Endothelial cell of umbilical vein (primary cell): Measurements from ENCODE around the gene GAST. TPM values are rescaled to one million over a fixed set of nuclear protein-coding genes. Genes with fewer than 3 reads are reported as not detected.

ENCODE experiments used
- BruUV-seq: library from RNA; stranded (reverse); fragments of 400-500 nt; replicated peaks from 2 replicates; lab custom pipeline; 2021; lab: Mats Ljungman, UMichigan
- CTCF ChIA-PET: fragments of 300-600, 350-600 bp; sonication (Branson Sonifier 250); formaldehyde crosslinking; loops from one replicate; lab custom pipeline; 2021; ENCODE audit warnings: antibody characterized with exemption, inconsistent platforms; lab: Charles Lee
- POLR2A ChIA-PET: fragments of 300-600, 350-600 bp; sonication (Branson Sonifier 250); formaldehyde crosslinking; loops from one replicate; lab custom pipeline; 2021; ENCODE audit warnings: antibody characterized with exemption, inconsistent platforms; lab: Charles Lee
- DNase-seq: peaks from one replicate; pipeline ENCODE4 v3.0.0-alpha.2; 2011; ENCODE audit warnings: low read depth, low spot score
- FAIRE-seq: peaks from 2 replicates; lab custom pipeline; 2011; peaks lifted over from hg19 to GRCh38; lab: Jason Lieb, UNC
- H2AFZ ChIP-seq: 2 replicates; pipeline ENCODE4 v1.6.0; 2012; ENCODE audit warnings: low read depth, low read length, control low read depth, inconsistent platforms
- H3K27ac ChIP-seq: 2 replicates; pipeline ENCODE4 v1.5.1; 2011; ENCODE audit warnings: low read depth, mild to moderate bottlenecking, control low read depth, low read length, moderate library complexity; ENCODE audit not compliant: insufficient read depth
- H3K27me3 ChIP-seq, 2 experiments: 2 replicates each; pipeline versions ENCODE4 v1.6.0 to v1.6.1; 2011; ENCODE audit warnings: low read length in 2 of 2, mixed read lengths in 1 of 2; ENCODE audit not compliant: control insufficient read depth in 2 of 2, insufficient read depth in 2 of 2
- H3K36me3 ChIP-seq, 2 experiments: 2 replicates in 1 of 2; 3 replicates in 1 of 2; pipeline ENCODE4 v1.5.1; 2011; ENCODE audit warnings: low read length in 2 of 2, mild to moderate bottlenecking in 1 of 2, moderate library complexity in 1 of 2; ENCODE audit not compliant: control insufficient read depth in 2 of 2, insufficient read depth in 2 of 2; ENCODE audit errors: extremely low read depth in 1 of 2
- H3K4me1 ChIP-seq: 3 replicates; pipeline ENCODE4 v1.5.1; 2011; ENCODE audit warnings: mild to moderate bottlenecking, low read length; ENCODE audit not compliant: control insufficient read depth, insufficient read depth; ENCODE audit errors: extremely low read depth
- H3K4me2 ChIP-seq: 2 replicates; pipeline ENCODE4 v1.6.1; 2011; ENCODE audit warnings: low read length, control low read depth, mixed read lengths; ENCODE audit not compliant: insufficient read depth
- H3K4me3 ChIP-seq, 3 experiments: fragments of 200-600 bp in 1 of 3; sonication (generic), shearing (Covaris generic) in 1 of 3; replicated peaks in 1 of 3; 2 replicates each; pipeline ENCODE4 v1.5.1; 2011 to 2016; ENCODE audit warnings: control low read depth in 3 of 3, low read length in 3 of 3, mild to moderate bottlenecking in 2 of 3, inconsistent platforms in 1 of 3, low read depth in 1 of 3, moderate library complexity in 1 of 3; ENCODE audit not compliant: insufficient read depth in 1 of 3
- H3K79me2 ChIP-seq: 2 replicates; pipeline ENCODE4 v1.6.0; 2012; ENCODE audit warnings: low read length, inconsistent platforms; ENCODE audit not compliant: control insufficient read depth, insufficient read depth
- H3K9ac ChIP-seq: replicated peaks from 2 replicates; pipeline ENCODE3; 2011; ENCODE audit warnings: low read length, control low read depth; ENCODE audit not compliant: insufficient read depth; ENCODE audit errors: extremely low read depth
- H3K9me1 ChIP-seq: replicated peaks from 3 replicates; pipeline ENCODE4 v1.6.0; 2011; ENCODE audit warnings: mild to moderate bottlenecking, low read length; ENCODE audit not compliant: control insufficient read depth, insufficient read depth; ENCODE audit errors: extremely low read depth
- H3K9me3 ChIP-seq: replicated peaks from 2 replicates; pipeline ENCODE4 v1.5.1; 2012; ENCODE audit warnings: low read length, inconsistent platforms; ENCODE audit not compliant: control insufficient read depth, insufficient read depth
- H4K20me1 ChIP-seq: replicated peaks from 2 replicates; pipeline ENCODE3; 2011; ENCODE audit warnings: mild to moderate bottlenecking, low read length; ENCODE audit not compliant: control insufficient read depth, insufficient read depth; ENCODE audit errors: extremely low read depth
- EZH2 ChIP-seq: IDR thresholded peaks from 2 replicates; pipeline ENCODE4 v1.6.1; 2012; ENCODE audit warnings: borderline replicate concordance, low read depth, mild to moderate bottlenecking, moderate library complexity, low read length, inconsistent platforms; ENCODE audit not compliant: severe bottlenecking
- FOS ChIP-seq: IDR thresholded peaks from 2 replicates; pipeline ENCODE4 v1.6.1; 2011; ENCODE audit warnings: mild to moderate bottlenecking, low read length, moderate library complexity, borderline replicate concordance; ENCODE audit not compliant: insufficient read depth
- GATA2 ChIP-seq: IDR thresholded peaks from 2 replicates; pipeline ENCODE4 v1.7.0; 2011; ENCODE audit warnings: low read depth, mild to moderate bottlenecking, moderate library complexity, mixed read lengths, low read length; ENCODE audit not compliant: insufficient read length, insufficient read depth
- JUN ChIP-seq: IDR thresholded peaks from 2 replicates; pipeline ENCODE4 v1.6.1; 2011; ENCODE audit warnings: borderline replicate concordance, low read depth; ENCODE audit not compliant: insufficient read length, insufficient read depth
- MAX ChIP-seq: IDR thresholded peaks from 2 replicates; pipeline ENCODE4 v1.6.1; 2011; ENCODE audit not compliant: insufficient read depth, insufficient read length
- MYC ChIP-seq: IDR thresholded peaks from one replicate; pipeline ENCODE4 v1.6.1; 2011; ENCODE audit warnings: mild to moderate bottlenecking, low read depth, low read length
- POLR2A ChIP-seq: IDR thresholded peaks from 2 replicates; pipeline ENCODE4 v1.6.1; 2012; ENCODE audit warnings: low read depth, mild to moderate bottlenecking, control low read depth, low read length
- POLR2AphosphoS5 ChIP-seq: IDR thresholded peaks from 2 replicates; pipeline ENCODE4 v1.6.1; 2012; ENCODE audit warnings: low read depth, mild to moderate bottlenecking, control low read depth, low read length, moderate library complexity; ENCODE audit not compliant: insufficient read depth
- dilution Hi-C: fragments of 300-500 bp; cut with MboI; formaldehyde crosslinking; loops from one replicate; pipeline ENCODE4 v1.15.0; 2019; ENCODE audit warnings: low sequenced_read_pairs; ENCODE audit not compliant: extremely low pct_ligation_motif_present
- intact Hi-C: fragments of 100-400 bp; cut with micrococcal nuclease; formaldehyde crosslinking; loops from one replicate; pipeline ENCODE4 v1.10.0; 2022
- polyA plus RNA-seq, 4 experiments: library from polyadenylated mRNA; depleted of rRNA in 3 of 4; stranded (reverse) in 3 of 4; unstranded in 1 of 4; fragments of >200 nt; gene quantifications; 2 replicates each; pipeline versions ENCODE4 v1.2.1 to v1.2.3, GENCODE V29; 2011 to 2012; ENCODE audit warnings: missing spikeins in 1 of 4
- total RNA-seq: library from RNA; stranded (reverse); gene quantifications from 2 replicates; pipeline ENCODE4 v1.2.3, GENCODE V29; 2021

GAST gene
- total and polyA plus RNA-seq, 2 donors (not counting 3 experiments of a cell fraction or from before 2014, with no cell fraction given), result not detected

GRCh38 chr17:41695134-41695661 is 16.9 kb upstream of the GAST start:
- Histone ChIP-seq H3K27me3 (no peaks in the 10 kb centered on the region), H3K27ac (no peak overlapping the region), H3K9me1 (no peaks in the 10 kb centered on the region), H3K79me2 (peaks cover 10% of the 10 kb centered on the region), H3K9me3 (no peaks in the 10 kb centered on the region), H3K4me1 (peaks cover 9% of the 10 kb centered on the region), H3K4me3 (no peak overlapping the region), H4K20me1 (peaks cover 9% of the 10 kb centered on the region), H3K36me3 (peaks cover 27 to 28% of the 10 kb centered on the region in 2 experiments), H3K4me2 (no peak overlapping the region), H3K9ac (no peak overlapping the region), H2AFZ (no peak overlapping the region)
- dilution Hi-C loops, result no loop called here
- DNase-seq (peak; percentile 10), FAIRE-seq (no peak)
- ChIA-PET CTCF (interaction anchor here (0.8 to 2.2 kb wide), 11 partner anchors 12 to 838 kb away, joined by 3 to 71 read pairs (median 8); no protein-coding TSS in a partner anchor), POLR2A (interaction anchor here (1.5 kb wide), 1 partner anchor 13 kb away, joined by 3 read pairs; no protein-coding TSS in a partner anchor)
- intact Hi-C loops, result no loop called here
- no peak for TF ChIP-seq MAX
- no peak for TF ChIP-seq POLR2A
- no peak for TF ChIP-seq EZH2
- TF ChIP-seq JUN, result no peak
- no peak for TF ChIP-seq FOS
- TF ChIP-seq POLR2AphosphoS5, result no peak
- no peak for TF ChIP-seq MYC
- no peak for TF ChIP-seq GATA2
- BruUV-seq, result no TSS peak
